BLaER1 treated with 17β-estradiol and CSF1 and Interleukin-3, amounts not matched to agents 10 nM and 100 nM (cell line): ENCODE data around the gene ANKRD11.
"Not testable (repeated sequence)": the region's sequence is repeated elsewhere in the genome, so short reads cannot be mapped to it uniquely, and the experiment has no call there.

ENCODE experiments used
- H3K27ac ChIP-seq, 11 experiments: shearing (Covaris generic); formaldehyde crosslinking; 2 replicates each; pipeline ENCODE4 v1.8.1; 2022
- H3K27me3 ChIP-seq, 11 experiments: shearing (Covaris generic); formaldehyde crosslinking; 2 replicates each; pipeline ENCODE4 v1.8.1; 2022
- H3K36me3 ChIP-seq, 11 experiments: shearing (Covaris generic); formaldehyde crosslinking; 2 replicates each; pipeline ENCODE4 v1.8.1; 2022
- H3K4me1 ChIP-seq, 10 experiments: shearing (Covaris generic); formaldehyde crosslinking; 2 replicates each; pipeline ENCODE4 v1.8.1; 2022
- H3K4me2 ChIP-seq, 11 experiments: shearing (Covaris generic); formaldehyde crosslinking; 2 replicates each; pipeline ENCODE4 v1.8.1; 2022
- H3K4me3 ChIP-seq, 10 experiments: shearing (Covaris generic); formaldehyde crosslinking; 2 replicates each; pipeline ENCODE4 v1.8.1; 2022
- H3K9ac ChIP-seq, 11 experiments: shearing (Covaris generic); formaldehyde crosslinking; 2 replicates each; pipeline ENCODE4 v1.8.1; 2022
- H3K9me3 ChIP-seq, 11 experiments: shearing (Covaris generic); formaldehyde crosslinking; replicated peaks in 1 of 11; 2 replicates each; pipeline ENCODE4 v1.8.1; 2022
- H4K20me1 ChIP-seq, 11 experiments: shearing (Covaris generic); formaldehyde crosslinking; 2 replicates each; pipeline ENCODE4 v1.8.1; 2022
- Cebpa-rat ChIP-seq, 11 experiments: shearing (Covaris generic); IDR thresholded peaks; 2 replicates each; pipeline ENCODE4 v1.8.1; 2022

The ANKRD11 gene

GRCh38 chr16:89395150-89396142 is 94.9 kb downstream of the ANKRD11 start:
- H3K4me1 ChIP-seq, result peaks cover 56 to 76% (median 71%) of the 10 kb centered on the region in 10 experiments
- peaks cover 23 to 79% (median 62%) of the 10 kb centered on the region in 11 experiments; a peak in 21 of 22 replicates for H3K36me3 ChIP-seq
- H3K27me3 ChIP-seq, result no peaks in the 10 kb centered on the region
- peak overlapping the region in 2 of 11 experiments; percentile 5 to 14; a peak in 3 of 22 replicates for H3K27ac ChIP-seq
- H4K20me1 ChIP-seq, result peaks cover 94 to 98% (median 95%) of the 10 kb centered on the region in 11 experiments
- H3K9me3 ChIP-seq, result peaks cover 0 to 5% (median 0%) of the 10 kb centered on the region in 11 experiments; a peak in 3 of 22 replicates
- TF ChIP-seq Cebpa-rat (IDR thresholded peaks at IDR 0.05), result no peak
- no peak overlapping the region for H3K4me3 ChIP-seq
- peak overlapping the region; percentile 49 to 76 (median 66) for H3K4me2 ChIP-seq
- peak overlapping the region in 3 of 11 experiments; percentile 3 to 48 (median 7); a peak in 1 of 22 replicates for H3K9ac ChIP-seq

- peak overlapping the region in 8 of 11 experiments; percentile 2 to 51 (median 27); a peak in 11 of 22 replicates for H3K4me2 ChIP-seq
Observed at GRCh38 chr16:89393738-89394406, 96.5 kb downstream of the ANKRD11 start.

GRCh38 chr16:89392881-89393737 is 97.3 kb downstream of the ANKRD11 start:
- Histone ChIP-seq H3K27me3 (no peaks in the 10 kb centered on the region), H3K9me3 (peaks cover 0 to 8% (median 0%) of the 10 kb centered on the region in 11 experiments; a peak in 3 of 22 replicates), H3K4me1 (peaks cover 52 to 75% (median 66%) of the 10 kb centered on the region in 10 experiments), H3K9ac (0 out of 22 replicates have a peak overlapping the region, but pooled peaks of 1 of the 11 experiments have one; percentile 13), H3K27ac (no peak overlapping the region), H3K36me3 (peaks cover 22 to 80% (median 60%) of the 10 kb centered on the region in 11 experiments; a peak in 21 of 22 replicates), H3K4me3 (no peak overlapping the region), H3K4me2 (peak overlapping the region in 6 of 11 experiments; percentile 2 to 51 (median 29); a peak in 5 of 22 replicates), H4K20me1 (peaks cover 97 to 100% (median 100%) of the 10 kb centered on the region in 11 experiments)
- no peak for TF ChIP-seq Cebpa-rat (IDR thresholded peaks at IDR 0.05)

More at GRCh38 chr16:89393738-89394406, 96.5 kb downstream of the ANKRD11 start:
- H3K27me3 ChIP-seq, result no peaks in the 10 kb centered on the region
- peaks cover 22 to 79% (median 58%) of the 10 kb centered on the region in 11 experiments; a peak in 21 of 22 replicates for H3K36me3 ChIP-seq
- no peak overlapping the region for H3K27ac ChIP-seq
- peaks cover 52 to 73% (median 66%) of the 10 kb centered on the region in 10 experiments for H3K4me1 ChIP-seq
- no peak for TF ChIP-seq Cebpa-rat (IDR thresholded peaks at IDR 0.05)
- H3K9me3 ChIP-seq, result peaks cover 0 to 8% (median 0%) of the 10 kb centered on the region in 11 experiments; a peak in 3 of 22 replicates
- 0 out of 22 replicates have a peak overlapping the region, but pooled peaks of 1 of the 11 experiments have one; percentile 13 for H3K9ac ChIP-seq
- H4K20me1 ChIP-seq, result peaks cover 97 to 100% (median 100%) of the 10 kb centered on the region in 11 experiments
- no peak overlapping the region for H3K4me3 ChIP-seq

GRCh38 chr16:89390224-89390583 is 100.2 kb downstream of the ANKRD11 start:
- H3K4me2 ChIP-seq, H3K27ac ChIP-seq, H3K27me3 ChIP-seq, H3K4me3 ChIP-seq, H3K9ac ChIP-seq, H3K9me3 ChIP-seq: not testable (repeated sequence)
- H3K4me1 ChIP-seq, result peaks cover 52 to 77% (median 66%) of the 10 kb centered on the region in 10 experiments
- H4K20me1 ChIP-seq, result peaks cover 97 to 100% (median 100%) of the 10 kb centered on the region in 11 experiments
- H3K36me3 ChIP-seq, result peaks cover 10 to 78% (median 51%) of the 10 kb centered on the region in 11 experiments; a peak in 20 of 22 replicates

GRCh38 chr16:89389504-89390223 is 100.7 kb downstream of the ANKRD11 start:
- Histone ChIP-seq H3K4me1 (peaks cover 52 to 77% (median 66%) of the 10 kb centered on the region in 10 experiments), H4K20me1 (peaks cover 97 to 100% (median 100%) of the 10 kb centered on the region in 11 experiments), H3K36me3 (peaks cover 10 to 78% (median 53%) of the 10 kb centered on the region in 11 experiments; a peak in 20 of 22 replicates)
- not testable (repeated sequence) for H3K27me3 ChIP-seq, H3K9ac ChIP-seq, H3K9me3 ChIP-seq, H3K27ac ChIP-seq, H3K4me2 ChIP-seq, H3K4me3 ChIP-seq

GRCh38 chr16:89388536-89388935 is 101.8 kb downstream of the ANKRD11 start:
- Histone ChIP-seq H3K4me3 (no peak overlapping the region), H4K20me1 (peaks cover 97 to 100% (median 100%) of the 10 kb centered on the region in 11 experiments), H3K4me2 (peak overlapping the region; percentile 46 to 80 (median 69)), H3K27ac (peak overlapping the region in 2 of 11 experiments; percentile 6 to 56; a peak in 2 of 22 replicates), H3K27me3 (no peaks in the 10 kb centered on the region), H3K9me3 (peaks cover 0 to 8% (median 0%) of the 10 kb centered on the region in 11 experiments; a peak in 3 of 22 replicates), H3K36me3 (peaks cover 10 to 67% (median 47%) of the 10 kb centered on the region in 11 experiments; a peak in 20 of 22 replicates), H3K9ac (0 out of 22 replicates have a peak overlapping the region, but pooled peaks of 3 of the 11 experiments have one; percentile 0 to 30 (median 27)), H3K4me1 (peaks cover 58 to 77% (median 66%) of the 10 kb centered on the region in 10 experiments)
- no peak for TF ChIP-seq Cebpa-rat (IDR thresholded peaks at IDR 0.05)
